Gastrocnemius medialis (tissue), 4 donors: ENCODE results near the gene ASCC1. TPM values are rescaled to one million over a fixed set of nuclear protein-coding genes. Genes with fewer than 3 reads are reported as not detected.
A peak's percentile ranks its signal among the peaks of the same experiment; 100 is the strongest.

ENCODE experiments used
- ATAC-seq, 2 donors: fragments of 150-250 bp; one replicate each; pipeline ENCODE4 v1.9.1; 2016
- DNase-seq, 2 donors: peaks; one replicate each; pipeline ENCODE4 v3.0.0-alpha.2; 2019
- H3K27ac ChIP-seq, 4 donors: fragments of 200-600 bp; sonication (generic); 1 replicate in 1 of 4; 2 replicates in 3 of 4; pipeline ENCODE4 v1.5.1; 2016 to 2018; ENCODE audit warnings: mild to moderate bottlenecking in 2 of 4, moderate library complexity in 1 of 4
- H3K27me3 ChIP-seq, 3 donors: fragments of 200-600 bp; sonication (generic) in 2 of 3; 1 replicate in 1 of 3; 2 replicates in 2 of 3; pipeline versions ENCODE4 v1.5.1 to v1.6.0; 2016 to 2019; ENCODE audit warnings: mild to moderate bottlenecking in 1 of 3, moderate library complexity in 1 of 3
- H3K36me3 ChIP-seq, 2 donors: fragments of 200-600 bp; sonication (generic) in 1 of 2; one replicate each; pipeline ENCODE4 v1.5.1; 2017 to 2018
- H3K4me1 ChIP-seq, 2 donors: fragments of 200-600 bp; sonication (generic) in 1 of 2; one replicate each; pipeline ENCODE4 v1.5.1; 2016 to 2017; ENCODE audit warnings: mild to moderate bottlenecking in 2 of 2
- H3K4me3 ChIP-seq, 4 donors: fragments of 200-600 bp; sonication (generic) in 3 of 4; 1 replicate in 1 of 4; 2 replicates in 3 of 4; pipeline ENCODE4 v1.5.1; 2016 to 2019; ENCODE audit warnings: mild to moderate bottlenecking in 2 of 4
- H3K9me3 ChIP-seq, 3 donors: fragments of 200-600 bp; sonication (generic) in 2 of 3; 1 replicate in 1 of 3; 2 replicates in 2 of 3; pipeline ENCODE4 v1.5.1; 2016 to 2019
- CTCF ChIP-seq, 5 experiments: fragments of 450-650 bp in 3 of 5; fragments of 200-600 bp in 2 of 5; sonication (generic) in 2 of 5; IDR thresholded peaks in 4 of 5; conservative IDR thresholded peaks in 1 of 5; 1 replicate in 4 of 5; 2 replicates in 1 of 5; pipeline ENCODE4 v1.5.1; 2016 to 2019; ENCODE audit warnings: antibody characterized with exemption in 5 of 5, mild to moderate bottlenecking in 3 of 5, moderate library complexity in 3 of 5
- POLR2A ChIP-seq, 2 donors: fragments of 450-650 bp; IDR thresholded peaks; one replicate each; pipeline ENCODE4 v1.6.1; 2017; ENCODE audit warnings: antibody characterized with exemption in 2 of 2, mild to moderate bottlenecking in 2 of 2, moderate library complexity in 2 of 2
- in situ Hi-C, 4 donors: fragments of 200-750 bp; cut with MboI; loops; one replicate each; pipeline versions ENCODE4 v1.15.0 to v1.8.0; 2017; ENCODE audit warnings: low sequenced_read_pairs in 4 of 4
- intact Hi-C: fragments of 100-400 bp; cut with DNase I; formaldehyde crosslinking; loops from one replicate; pipeline ENCODE4 v1.15.1; 2023; ENCODE audit warnings: low total_unique reads
- total RNA-seq, 4 donors: library from RNA; depleted of rRNA; stranded (reverse); fragments of >200 nt; gene quantifications; one replicate each; pipeline versions ENCODE4 v1.1.0 to v1.2.3, GENCODE V29; 2016

Gene ASCC1
- total RNA-seq, 4 donors from 2014 or later: 26.1 to 31.1 (median 29.6) TPM

GRCh38 chr10:72107325-72108003 lies 108.6 kb downstream of the ASCC1 start:
- peaks cover 0 to 8% of the 10 kb centered on the region in 2 donors for H3K36me3 ChIP-seq
- H3K9me3 ChIP-seq: no peaks in the 10 kb centered on the region
- in situ Hi-C loops: no loop called here
- intact Hi-C loops: no loop called here
- peaks cover 13% of the 10 kb centered on the region in 2 donors for H3K4me1 ChIP-seq
- ATAC-seq (no peak), DNase-seq (no peak)
- no peak for TF ChIP-seq CTCF (IDR thresholded peaks at IDR 0.05 in 4 of 5, conservative IDR thresholded peaks at IDR 0.05 in 1 of 5)
- TF ChIP-seq POLR2A (IDR thresholded peaks at IDR 0.05): no peak
- H3K27me3 ChIP-seq: no peaks in the 10 kb centered on the region
- no peak overlapping the region for H3K27ac ChIP-seq
- H3K4me3 ChIP-seq: no peak overlapping the region

- Histone ChIP-seq H3K9me3 (no peaks in the 10 kb centered on the region), H3K4me1 (peaks cover 13% of the 10 kb centered on the region in 2 donors), H3K27ac (no peak overlapping the region), H3K27me3 (no peaks in the 10 kb centered on the region), H3K36me3 (peaks cover 0 to 14% of the 10 kb centered on the region in 2 donors), H3K4me3 (no peak overlapping the region)
- intact Hi-C loops (no loop called here), in situ Hi-C loops (no loop called here)
- TF ChIP-seq POLR2A (IDR thresholded peaks at IDR 0.05) (no peak), CTCF (IDR thresholded peaks at IDR 0.05 in 4 of 5, conservative IDR thresholded peaks at IDR 0.05 in 1 of 5) (no peak)
- ATAC-seq (no peak), DNase-seq (no peak)
These were observed 109.2 kb downstream of the ASCC1 start for GRCh38 chr10:72106896-72107295.

GRCh38 chr10:72106154-72106849 lies 109.8 kb downstream of the ASCC1 start:
- no peak for ATAC-seq
- in situ Hi-C loops (no loop called here), intact Hi-C loops (no loop called here)
- no peak for DNase-seq
- H3K9me3 ChIP-seq: no peaks in the 10 kb centered on the region
- H3K4me1 ChIP-seq: peaks cover 13% of the 10 kb centered on the region in 2 donors
- H3K4me3 ChIP-seq: no peak overlapping the region
- TF ChIP-seq POLR2A (IDR thresholded peaks at IDR 0.05) (no peak), CTCF (IDR thresholded peaks at IDR 0.05 in 4 of 5, conservative IDR thresholded peaks at IDR 0.05 in 1 of 5) (no peak)
- H3K27ac ChIP-seq: no peak overlapping the region
- no peaks in the 10 kb centered on the region for H3K27me3 ChIP-seq
- H3K36me3 ChIP-seq: peaks cover 0 to 20% of the 10 kb centered on the region in 2 donors

GRCh38 chr10:72105710-72106109 lies 110.4 kb downstream of the ASCC1 start:
- TF ChIP-seq POLR2A (IDR thresholded peaks at IDR 0.05) (no peak), CTCF (IDR thresholded peaks at IDR 0.05 in 4 of 5, conservative IDR thresholded peaks at IDR 0.05 in 1 of 5) (no peak)
- peak overlapping the region in 1 of 4 donors; percentile 43 for H3K27ac ChIP-seq

More at GRCh38 chr10:72105710-72106109, 110.4 kb downstream of the ASCC1 start:
- Histone ChIP-seq H3K36me3 (peaks cover 0 to 23% of the 10 kb centered on the region in 2 donors), H3K4me1 (peaks cover 13% of the 10 kb centered on the region in 2 donors), H3K9me3 (no peaks in the 10 kb centered on the region), H3K27me3 (no peaks in the 10 kb centered on the region), H3K4me3 (no peak overlapping the region)
- no peak for ATAC-seq
- DNase-seq: no peak
- in situ Hi-C loops: no loop called here
- intact Hi-C loops: no loop called here
